Parathyroid adenoma (tissue), 2 donors: ENCODE measurements around the gene MCOLN3.
"Not testable (repeated sequence)": the region's sequence is repeated elsewhere in the genome, so short reads cannot be mapped to it uniquely, and the experiment has no call there.

Experiments used
- H2AFZ ChIP-seq: fragments of 300-600 bp; sonication (generic); one replicate; pipeline ENCODE4 v1.7.0; 2017; ENCODE audit warnings: antibody characterized with exemption, mild to moderate bottlenecking
- H3K27ac ChIP-seq: fragments of 300-600 bp; sonication (generic); one replicate; pipeline ENCODE4 v1.7.0; 2017
- H3K27me3 ChIP-seq: fragments of 300-600 bp; sonication (generic); one replicate; pipeline ENCODE4 v1.7.0; 2017; ENCODE audit warnings: low read length; ENCODE audit not compliant: control insufficient read depth, insufficient read depth
- H3K36me3 ChIP-seq: fragments of 300-600 bp; sonication (generic); one replicate; pipeline ENCODE4 v1.7.0; 2017; ENCODE audit warnings: low read length; ENCODE audit not compliant: control insufficient read depth, insufficient read depth
- H3K4me1 ChIP-seq: fragments of 300-600 bp; sonication (generic); one replicate; pipeline ENCODE4 v1.7.0; 2017; ENCODE audit warnings: control low read depth
- H3K4me2 ChIP-seq: fragments of 300-600 bp; sonication (generic); one replicate; pipeline ENCODE4 v1.7.0; 2017; ENCODE audit warnings: low read length
- H3K4me3 ChIP-seq: fragments of 300-600 bp; sonication (generic); one replicate; pipeline ENCODE4 v1.7.0; 2017; ENCODE audit warnings: low read depth, low read length
- H3K79me2 ChIP-seq: fragments of 300-600 bp; sonication (generic); one replicate; pipeline ENCODE4 v1.7.0; 2017; ENCODE audit warnings: control low read depth
- H3K9ac ChIP-seq: fragments of 300-600 bp; sonication (generic); one replicate; pipeline ENCODE4 v1.7.0; 2017; ENCODE audit warnings: mild to moderate bottlenecking
- H3K9me3 ChIP-seq: fragments of 300-600 bp; sonication (generic); one replicate; pipeline ENCODE4 v1.7.0; 2017; ENCODE audit warnings: low read length; ENCODE audit not compliant: control insufficient read depth
- CTCF ChIP-seq: fragments of 300-600 bp; sonication (generic); IDR thresholded peaks from one replicate; pipeline ENCODE4 v1.7.0; 2017; ENCODE audit warnings: antibody characterized with exemption, mild to moderate bottlenecking
- donor health status: primary hyperparathyroidism.

The MCOLN3 gene

GRCh38 chr1:84996846-84997666, 51.2 kb downstream of the MCOLN3 start, which contains the start of gene MCOLN2:
TSS of gene MCOLN2 (minus strand) at chr1:84997113. CDS start at chr1:84996872, 241 bp downstream.
- Histone ChIP-seq H3K9ac (no peak within 1 kb of the TSS), H3K36me3 (no peaks in the 10 kb centered on the region), H3K4me2 (peak within 1 kb of the TSS; percentile 89), H3K4me3 (peak within 1 kb of the TSS; percentile 68), H3K4me1 (no peaks in the 10 kb centered on the region), H3K27ac (no peak within 1 kb of the TSS), H3K79me2 (no peaks in the 10 kb centered on the region), H3K27me3 (no peaks in the 10 kb centered on the region), H2AFZ (peak within 1 kb of the TSS; percentile 83), H3K9me3 (no peaks in the 10 kb centered on the region)
- TF ChIP-seq CTCF = no peak

GRCh38 chr1:84995484-84996334, 52.6 kb downstream of the MCOLN3 start:
- Histone ChIP-seq H3K4me3 (no peak overlapping the region), H3K27ac (no peak overlapping the region), H3K9ac (no peak overlapping the region), H3K36me3 (no peaks in the 10 kb centered on the region), H2AFZ (no peak overlapping the region), H3K79me2 (no peaks in the 10 kb centered on the region), H3K9me3 (no peaks in the 10 kb centered on the region), H3K4me2 (no peak overlapping the region), H3K27me3 (no peaks in the 10 kb centered on the region), H3K4me1 (no peaks in the 10 kb centered on the region)
- TF ChIP-seq CTCF = no peak

GRCh38 chr1:84991097-84991920, 57.0 kb downstream of the MCOLN3 start:
- H3K36me3 ChIP-seq = no peaks in the 10 kb centered on the region
- no peaks in the 10 kb centered on the region for H3K27me3 ChIP-seq
- no peak overlapping the region for H3K9ac ChIP-seq
- no peak for TF ChIP-seq CTCF
- H2AFZ ChIP-seq = no peak overlapping the region
- H3K27ac ChIP-seq = no peak overlapping the region
- no peak overlapping the region for H3K4me3 ChIP-seq
- no peaks in the 10 kb centered on the region for H3K9me3 ChIP-seq
- H3K4me1 ChIP-seq = no peaks in the 10 kb centered on the region
- no peaks in the 10 kb centered on the region for H3K79me2 ChIP-seq
- no peak overlapping the region for H3K4me2 ChIP-seq

DNA sequence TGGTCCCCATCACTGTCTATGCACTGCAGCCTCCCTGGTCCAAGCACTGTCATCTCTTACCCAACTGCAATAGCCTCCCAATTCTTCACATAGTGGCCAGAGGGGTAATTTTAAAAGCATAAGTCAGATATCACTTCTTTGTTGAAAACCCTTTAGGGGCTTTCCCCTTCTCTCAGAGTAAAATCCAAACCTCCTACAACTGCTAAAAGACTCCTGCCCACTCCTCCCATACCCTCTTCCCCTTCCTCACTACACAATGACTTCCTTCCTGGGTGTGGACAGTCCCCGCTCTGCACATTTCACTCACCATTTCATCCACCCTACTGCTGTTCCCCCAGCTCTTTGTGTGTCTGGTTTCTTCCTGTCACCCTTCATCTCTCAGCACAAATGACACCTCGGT, 59.7 kb downstream of the MCOLN3 start:
- no peak for TF ChIP-seq CTCF
- Histone ChIP-seq H3K27ac (no peak overlapping the region), H3K9ac (no peak overlapping the region), H3K79me2 (no peaks in the 10 kb centered on the region), H3K4me3 (no peak overlapping the region), H3K36me3 (no peaks in the 10 kb centered on the region), H3K4me1 (no peaks in the 10 kb centered on the region), H3K4me2 (no peak overlapping the region), H2AFZ (no peak overlapping the region), H3K27me3 (no peaks in the 10 kb centered on the region), H3K9me3 (no peaks in the 10 kb centered on the region)

GRCh38 chr1:84986561-84986960, 61.7 kb downstream of the MCOLN3 start:
- H3K79me2 ChIP-seq, H2AFZ ChIP-seq, H3K4me1 ChIP-seq, H3K9me3 ChIP-seq, H3K4me3 ChIP-seq, H3K9ac ChIP-seq, H3K4me2 ChIP-seq, H3K27me3 ChIP-seq, H3K27ac ChIP-seq, H3K36me3 ChIP-seq: not testable (repeated sequence)
